GM21786 (cell line): ENCODE measurements around the gene GALR1.
"Not testable (repeated sequence)": the region's sequence is repeated elsewhere in the genome, so short reads cannot be mapped to it uniquely, and the experiment has no call there.

Experiments used
- ATAC-seq: cut with Tn5 transposase; IDR thresholded peaks from one replicate; pipeline ENCODE4 v1.9.1; 2021; ENCODE audit not compliant: unreplicated experiment

Gene GALR1

DNA sequence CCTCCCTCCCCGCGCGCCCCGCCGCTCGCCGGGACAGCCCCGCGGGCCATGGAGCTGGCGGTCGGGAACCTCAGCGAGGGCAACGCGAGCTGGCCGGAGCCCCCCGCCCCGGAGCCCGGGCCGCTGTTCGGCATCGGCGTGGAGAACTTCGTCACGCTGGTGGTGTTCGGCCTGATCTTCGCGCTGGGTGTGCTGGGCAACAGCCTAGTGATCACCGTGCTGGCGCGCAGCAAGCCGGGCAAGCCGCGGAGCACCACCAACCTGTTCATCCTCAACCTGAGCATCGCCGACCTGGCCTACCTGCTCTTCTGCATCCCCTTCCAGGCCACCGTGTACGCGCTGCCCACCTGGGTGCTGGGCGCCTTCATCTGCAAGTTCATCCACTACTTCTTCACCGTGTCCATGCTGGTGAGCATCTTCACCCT is 865 bp downstream of the GALR1 start:
- ATAC-seq: no peak

DNA sequence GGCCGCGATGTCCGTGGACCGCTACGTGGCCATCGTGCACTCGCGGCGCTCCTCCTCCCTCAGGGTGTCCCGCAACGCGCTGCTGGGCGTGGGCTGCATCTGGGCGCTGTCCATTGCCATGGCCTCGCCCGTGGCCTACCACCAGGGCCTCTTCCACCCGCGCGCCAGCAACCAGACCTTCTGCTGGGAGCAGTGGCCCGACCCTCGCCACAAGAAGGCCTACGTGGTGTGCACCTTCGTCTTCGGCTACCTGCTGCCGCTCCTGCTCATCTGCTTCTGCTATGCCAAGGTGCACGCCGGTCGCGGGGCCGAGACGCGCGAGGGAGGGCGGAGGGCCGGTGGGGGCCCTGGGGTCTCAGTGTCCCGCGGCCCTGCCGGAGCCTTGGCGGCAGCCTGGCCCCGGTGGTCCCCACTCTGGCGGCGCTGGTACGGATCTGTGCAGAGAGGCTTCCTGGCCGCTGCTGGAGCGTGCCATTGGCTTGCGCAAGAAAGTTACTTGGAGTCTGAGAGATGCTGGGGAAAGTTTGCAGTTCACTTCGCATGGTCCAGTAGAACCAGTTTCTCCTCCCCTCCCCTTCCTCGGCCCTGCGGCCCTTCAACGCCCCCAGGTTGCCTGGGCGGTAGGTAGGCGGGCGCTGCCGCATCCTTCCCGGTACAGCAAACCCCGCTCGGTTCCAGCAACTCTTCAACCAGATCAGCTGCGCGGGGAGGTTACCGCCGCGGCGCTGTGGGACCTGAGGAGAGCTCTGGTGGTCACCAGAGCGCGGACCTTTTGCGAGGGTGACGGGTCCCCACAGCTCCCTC is 1.5 kb downstream of the GALR1 start:
- no peak for ATAC-seq

DNA sequence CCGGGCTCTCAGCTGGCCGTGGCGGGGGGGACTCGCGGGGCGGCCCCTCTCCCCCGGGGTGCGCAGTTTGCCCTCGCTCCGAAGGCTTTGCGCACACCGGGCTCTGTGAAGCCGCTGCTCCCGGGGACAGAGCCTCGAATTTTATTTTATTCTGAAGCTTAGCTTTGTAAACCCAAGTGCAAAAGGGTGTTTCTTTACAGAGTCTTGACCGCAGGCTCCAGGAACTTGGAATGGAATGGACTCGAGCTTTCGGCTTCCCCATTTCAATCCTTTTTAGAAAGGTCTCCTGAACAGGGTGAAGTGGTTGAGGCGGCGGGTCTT is 2.0 kb downstream of the GALR1 start:
- no peak for ATAC-seq

DNA sequence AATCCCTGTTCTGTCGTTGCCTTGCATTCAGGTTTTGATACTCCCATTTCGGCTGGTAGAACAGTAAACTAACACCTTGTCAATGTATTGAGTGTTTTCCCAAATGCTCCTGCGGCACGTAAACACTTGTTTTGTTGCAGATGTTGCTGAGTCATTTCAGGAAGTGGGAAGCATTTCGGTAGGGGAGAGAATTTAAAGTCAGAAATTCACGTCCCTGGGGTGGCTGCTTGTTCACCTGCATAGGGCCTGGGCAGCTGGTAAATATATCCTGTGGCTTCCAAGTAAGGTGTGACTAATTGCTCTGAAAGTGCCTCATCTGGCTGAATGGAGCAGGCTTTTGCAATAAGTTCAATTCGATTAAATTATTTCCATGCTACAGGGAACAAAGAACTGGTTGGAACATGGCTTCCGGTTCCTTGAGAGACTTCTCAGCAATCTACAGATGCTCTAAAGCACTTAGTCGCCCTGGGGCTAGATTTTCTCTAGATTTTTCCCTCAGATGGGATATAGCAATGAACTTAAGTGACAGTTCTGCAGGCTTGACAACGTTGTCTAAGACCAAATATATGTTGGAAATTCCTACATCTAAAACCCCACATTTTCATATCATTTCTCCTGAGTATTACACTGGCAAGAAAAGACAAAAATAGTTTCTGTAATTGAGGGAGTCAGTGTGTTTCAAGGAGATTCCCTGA is 5.2 kb downstream of the GALR1 start:
- ATAC-seq: no peak

DNA sequence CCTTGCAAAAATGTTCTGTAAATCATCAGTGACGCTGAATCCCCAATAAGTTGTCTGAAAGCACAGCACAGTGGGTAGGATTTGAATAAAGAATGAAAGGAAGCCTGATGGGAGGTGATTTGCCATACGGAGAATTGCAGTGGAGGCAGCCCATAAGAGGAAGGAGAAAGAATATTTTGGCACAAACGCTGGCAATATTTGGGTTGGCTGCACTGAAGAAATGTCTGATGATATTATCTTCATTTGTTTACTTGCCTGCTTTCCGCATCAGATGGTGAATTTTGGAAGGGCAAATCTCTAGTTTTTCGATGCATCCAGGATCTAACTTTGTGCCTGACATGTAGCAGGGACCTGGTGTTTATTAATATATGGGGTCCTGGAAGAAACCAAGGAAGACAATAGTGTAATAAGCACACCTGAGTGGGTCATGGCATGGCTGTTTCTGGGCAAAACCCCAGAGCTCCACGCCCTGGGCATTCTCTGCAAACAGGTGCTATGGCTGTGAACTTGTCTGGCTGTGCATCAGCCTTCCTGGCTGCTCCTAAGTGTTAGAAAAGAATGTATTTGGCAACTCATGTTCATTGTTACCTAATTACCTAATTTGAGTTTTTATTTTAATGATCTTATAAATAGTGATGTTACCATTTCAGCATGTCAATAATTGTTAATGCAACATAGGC is 5.9 kb downstream of the GALR1 start:
- no peak for ATAC-seq

DNA sequence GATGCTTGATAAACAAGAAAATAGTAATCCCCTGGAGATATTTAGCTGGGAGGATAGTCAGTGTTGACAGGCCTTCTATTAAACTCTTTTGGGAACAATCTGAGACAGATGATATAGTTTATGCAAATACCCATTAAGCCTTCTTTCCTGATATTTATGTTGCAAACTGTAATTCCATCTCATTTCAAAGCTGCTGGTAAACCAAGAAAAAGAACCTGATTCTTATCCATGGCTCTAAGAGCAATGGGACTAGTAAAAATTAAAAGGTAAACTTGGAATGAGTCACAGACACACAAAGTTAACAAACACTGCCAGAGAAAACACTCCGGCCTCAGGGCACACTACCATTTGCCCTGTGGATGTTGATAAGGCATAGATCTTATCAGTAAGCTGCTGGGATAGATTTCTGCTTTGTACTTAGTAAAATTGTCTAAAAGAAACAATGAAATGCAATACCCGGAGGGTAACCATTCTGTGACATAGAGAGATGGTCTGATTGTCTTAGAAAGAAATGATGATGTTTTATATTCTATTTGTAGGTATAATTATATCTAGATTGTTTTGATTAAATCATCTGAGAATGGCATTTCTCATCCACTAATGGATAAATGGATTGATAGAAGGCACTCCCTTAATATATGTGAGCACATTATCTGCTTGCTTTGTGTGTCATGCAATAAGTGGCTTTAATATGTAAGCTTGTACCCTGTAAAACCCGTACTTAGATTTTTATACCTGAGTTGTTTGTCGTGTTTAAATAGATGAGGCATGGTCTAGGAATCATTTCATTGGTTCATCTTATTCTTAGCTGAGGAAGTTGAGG is 13.2 kb downstream of the GALR1 start:
- no peak for ATAC-seq

DNA sequence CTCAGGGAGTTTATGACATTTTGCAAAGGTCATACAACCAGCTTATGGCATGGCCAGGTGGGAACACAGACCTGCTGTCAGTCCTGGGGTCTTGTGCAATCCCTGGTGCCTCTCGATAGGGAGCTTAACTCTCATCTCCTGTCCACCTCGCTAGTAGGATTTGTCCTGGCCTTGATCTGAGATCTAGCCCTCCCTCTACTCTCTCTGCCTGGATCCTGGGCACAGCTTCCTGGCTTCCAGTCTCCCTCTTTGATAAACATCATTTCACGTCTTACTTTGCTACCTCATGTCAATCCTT is 13.8 kb downstream of the GALR1 start:
- ATAC-seq: no peak

DNA sequence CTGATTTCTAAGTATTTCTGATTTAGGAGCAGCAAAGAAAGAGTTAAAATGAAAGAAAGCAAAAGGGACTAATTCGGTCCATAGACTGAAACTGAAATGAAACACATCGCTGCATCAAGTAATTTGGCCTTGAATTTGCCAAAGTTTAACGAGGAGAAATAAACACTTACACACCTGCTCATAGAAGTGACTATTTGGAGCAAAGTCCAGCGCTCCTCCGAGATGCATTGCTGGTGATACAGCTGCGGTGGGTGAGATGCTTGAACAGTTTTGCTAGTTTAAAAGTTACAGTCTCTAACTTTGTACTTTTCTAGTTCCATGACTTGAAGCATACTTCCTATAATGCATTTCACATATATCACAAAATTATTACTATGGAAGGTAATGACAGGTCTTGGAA is 18.3 kb downstream of the GALR1 start:
- no peak for ATAC-seq

DNA sequence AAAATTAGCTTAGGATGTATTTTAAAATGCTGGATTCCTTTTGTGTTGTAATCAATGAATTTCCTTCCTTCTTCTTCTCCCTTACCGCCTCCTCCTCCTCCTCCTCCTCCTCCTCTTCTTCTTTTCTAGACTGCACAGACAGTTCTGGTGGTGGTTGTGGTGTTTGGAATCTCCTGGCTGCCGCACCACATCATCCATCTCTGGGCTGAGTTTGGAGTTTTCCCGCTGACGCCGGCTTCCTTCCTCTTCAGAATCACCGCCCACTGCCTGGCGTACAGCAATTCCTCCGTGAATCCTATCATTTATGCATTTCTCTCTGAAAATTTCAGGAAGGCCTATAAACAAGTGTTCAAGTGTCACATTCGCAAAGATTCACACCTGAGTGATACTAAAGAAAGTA is 18.8 kb downstream of the GALR1 start:
- ATAC-seq: no peak

DNA sequence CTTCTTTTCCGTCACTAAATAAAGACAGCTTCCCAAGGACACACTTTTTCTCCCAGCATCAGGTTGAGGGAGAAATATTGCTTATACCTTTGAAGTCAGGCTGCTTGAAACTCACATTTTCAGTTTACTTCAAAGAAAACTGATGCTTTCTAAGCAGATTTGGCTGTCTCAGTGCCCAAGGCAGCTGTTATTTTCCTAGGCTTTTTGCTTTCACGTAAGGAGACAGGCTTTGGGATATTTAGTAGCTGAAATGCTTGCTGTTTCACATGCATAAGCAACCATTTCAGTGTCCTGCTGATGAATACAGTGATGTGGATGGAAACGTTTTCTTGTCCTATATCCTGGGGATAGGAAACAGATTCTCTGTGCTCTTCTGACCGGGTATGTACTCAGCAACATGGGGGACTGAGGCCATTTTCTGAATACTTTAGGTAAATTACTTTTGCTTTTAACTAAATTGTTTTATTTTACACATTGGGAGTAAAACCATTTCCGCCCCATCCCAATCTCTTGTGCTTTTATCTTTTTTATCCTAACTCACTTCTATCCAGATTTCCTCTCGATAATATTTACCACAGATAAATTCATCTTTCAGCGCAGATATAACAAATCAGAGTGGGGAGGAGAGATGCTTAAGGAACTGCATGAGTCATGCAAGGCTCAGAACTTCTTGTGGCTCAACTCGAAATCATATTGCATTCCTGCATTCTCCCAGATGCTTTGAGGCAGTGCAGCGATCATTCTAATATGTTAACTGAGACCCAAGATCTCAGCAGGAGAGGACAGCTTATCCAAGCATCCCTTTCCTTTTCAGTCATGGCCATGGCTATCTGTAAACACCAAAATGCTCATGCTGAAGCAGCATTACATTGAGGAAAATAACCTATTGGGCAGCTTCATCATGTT is 22.2 kb downstream of the GALR1 start:
- no peak for ATAC-seq

DNA sequence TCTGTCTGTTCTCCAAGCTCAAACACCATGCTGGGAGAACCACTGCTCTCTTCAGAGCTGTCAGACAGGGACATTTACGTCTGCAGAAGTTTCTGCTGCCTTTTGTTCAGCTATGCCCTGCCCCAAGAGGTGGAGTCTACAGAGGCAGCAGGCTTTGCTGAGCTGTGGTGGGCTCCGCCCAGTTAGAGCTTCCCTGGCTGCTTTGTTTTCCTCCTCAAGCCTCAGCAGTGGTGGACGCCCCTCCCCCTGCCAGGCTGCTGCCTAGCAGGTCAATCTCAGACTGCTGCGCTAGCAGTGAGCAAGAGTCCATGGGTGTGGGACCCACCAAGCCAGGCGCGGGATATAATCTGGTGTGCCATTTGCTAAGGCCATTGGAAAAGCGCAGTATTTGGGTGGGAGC is 41.2 kb downstream of the GALR1 start:
- not testable (repeated sequence) for ATAC-seq

DNA sequence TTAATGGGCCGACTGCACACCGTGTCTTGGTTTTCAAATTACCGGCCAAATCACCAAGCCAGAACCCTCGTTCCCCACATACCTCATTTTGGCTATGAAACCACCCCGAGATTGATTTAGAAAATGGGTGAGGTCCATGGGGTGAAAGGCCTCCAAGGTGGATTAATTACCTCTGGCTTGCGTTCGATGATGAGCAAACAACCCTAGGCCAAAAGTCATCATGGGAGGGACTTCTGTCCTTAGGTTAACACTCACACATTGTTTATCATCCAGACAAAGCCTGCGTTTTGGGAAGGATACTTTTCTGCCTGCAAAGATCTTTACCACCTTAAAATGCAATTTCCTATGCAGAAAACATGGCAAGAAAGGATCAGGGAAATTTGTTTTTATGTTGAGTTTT is 48.5 kb downstream of the GALR1 start:
- no peak for ATAC-seq

DNA sequence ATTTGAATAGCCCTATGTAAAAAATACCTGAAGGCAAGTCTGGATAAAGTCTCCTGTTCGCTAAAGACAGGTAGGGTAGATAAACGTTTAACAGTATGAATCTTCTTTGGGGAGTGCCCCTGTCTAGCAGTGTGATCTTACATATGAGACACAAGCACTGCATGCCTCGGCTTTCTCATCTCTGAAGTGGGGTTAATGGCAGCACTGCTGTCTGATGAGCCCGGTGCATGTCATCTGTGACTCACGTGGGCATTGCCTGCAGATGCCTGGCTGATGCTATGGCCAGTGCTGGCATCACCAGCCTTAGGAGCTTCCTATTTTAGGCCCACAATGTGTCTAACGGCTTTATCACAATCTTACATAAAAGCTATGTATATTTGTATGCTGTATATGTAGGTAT is 50.1 kb downstream of the GALR1 start:
- ATAC-seq: no peak

DNA sequence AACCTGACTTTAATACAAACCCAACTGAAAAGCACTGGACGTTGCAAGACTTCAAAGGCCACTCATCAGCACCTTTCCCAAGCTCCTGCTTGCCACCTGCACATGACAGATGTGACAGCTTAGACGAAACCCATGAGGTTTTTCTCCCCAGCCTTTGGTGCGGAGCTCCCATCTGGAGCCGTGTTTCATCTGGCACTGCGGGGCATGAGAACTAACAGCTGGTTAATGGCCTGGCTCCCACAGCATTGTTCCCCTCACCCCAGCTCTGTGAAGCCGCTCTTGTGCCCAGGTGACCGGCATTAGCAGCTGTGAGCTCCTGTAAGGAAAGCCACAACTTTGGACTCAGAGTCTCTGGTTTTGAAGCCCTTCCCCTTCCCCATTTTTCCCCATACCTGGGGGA is 50.9 kb downstream of the GALR1 start:
- ATAC-seq: no peak

DNA sequence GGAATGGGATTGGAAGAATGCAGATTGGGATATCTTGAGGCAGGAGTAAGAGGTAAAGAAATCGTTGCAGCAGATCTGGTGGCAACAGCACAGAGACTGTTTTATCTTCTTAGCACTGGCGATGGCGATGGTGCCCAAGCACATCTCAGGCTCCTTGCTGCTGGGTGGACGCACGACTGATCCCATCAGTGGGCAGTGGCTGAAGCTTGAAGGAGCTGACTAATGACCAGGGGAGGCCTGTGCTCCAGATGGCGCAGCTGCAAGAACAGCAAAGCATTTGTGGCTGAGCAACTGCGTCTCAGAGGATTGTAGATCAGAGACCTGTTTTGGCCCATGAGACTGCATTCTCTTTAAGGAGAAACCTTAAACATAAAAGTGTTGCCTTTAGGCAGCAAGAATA is 54.6 kb downstream of the GALR1 start:
- no peak for ATAC-seq

DNA sequence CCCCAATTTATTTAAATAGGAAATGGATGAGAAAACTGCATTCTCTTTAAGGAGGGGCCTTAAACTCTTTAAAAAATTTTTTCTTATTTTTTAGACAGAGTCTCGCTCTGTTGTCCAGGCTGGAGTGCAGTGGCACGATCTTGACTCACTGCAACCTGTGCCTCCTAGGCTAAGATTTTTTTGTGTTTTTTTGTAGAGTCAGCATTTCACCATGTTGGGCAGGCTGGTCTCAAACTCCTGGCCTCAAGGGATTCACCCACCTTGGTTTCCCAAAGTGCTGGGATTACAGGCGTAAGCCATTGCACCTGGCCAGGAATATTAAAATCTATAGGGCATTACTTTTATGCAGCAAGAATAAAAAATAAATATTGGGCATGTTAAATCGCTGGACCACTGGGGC is 56.0 kb downstream of the GALR1 start:
- no peak for ATAC-seq

DNA sequence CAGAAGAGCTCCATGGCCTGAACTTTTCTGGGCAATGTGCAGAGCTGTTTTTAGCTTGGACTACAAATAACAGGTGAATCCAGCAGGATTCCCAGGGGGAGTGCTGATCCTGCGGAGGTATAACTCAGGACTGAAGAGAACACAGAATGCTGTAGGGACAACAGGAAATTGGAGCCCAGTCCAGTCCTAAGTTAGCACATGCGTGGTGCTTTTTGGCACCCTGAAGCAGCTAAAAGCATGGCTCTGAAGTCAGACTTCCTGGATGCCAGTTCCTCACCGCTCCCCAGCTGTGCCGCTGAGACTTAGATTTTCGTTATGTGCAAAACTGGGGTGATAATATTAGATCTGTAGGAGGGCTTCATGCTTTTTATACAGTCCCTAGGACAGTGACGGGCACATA is 58.6 kb downstream of the GALR1 start:
- no peak for ATAC-seq

DNA sequence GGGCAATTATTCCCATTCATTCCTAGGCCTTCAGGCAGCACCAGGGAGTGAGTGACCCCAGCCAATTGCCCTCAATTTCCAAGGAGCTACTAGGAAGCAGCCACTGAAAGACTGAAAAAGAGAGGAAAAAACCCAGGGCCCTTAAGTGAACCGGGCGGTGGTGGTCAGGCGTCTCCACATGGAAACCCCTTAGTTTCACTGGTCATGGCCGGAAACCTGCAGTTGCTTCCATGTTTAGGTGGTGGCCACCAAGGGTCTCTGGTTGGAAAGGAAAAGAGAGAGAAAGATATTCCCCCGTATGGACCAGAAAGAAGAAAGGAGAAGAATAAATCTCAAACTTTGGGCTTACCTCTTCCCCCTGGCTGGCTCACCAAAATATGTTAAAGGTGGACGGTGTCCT is 64.9 kb downstream of the GALR1 start:
- no peak for ATAC-seq

DNA sequence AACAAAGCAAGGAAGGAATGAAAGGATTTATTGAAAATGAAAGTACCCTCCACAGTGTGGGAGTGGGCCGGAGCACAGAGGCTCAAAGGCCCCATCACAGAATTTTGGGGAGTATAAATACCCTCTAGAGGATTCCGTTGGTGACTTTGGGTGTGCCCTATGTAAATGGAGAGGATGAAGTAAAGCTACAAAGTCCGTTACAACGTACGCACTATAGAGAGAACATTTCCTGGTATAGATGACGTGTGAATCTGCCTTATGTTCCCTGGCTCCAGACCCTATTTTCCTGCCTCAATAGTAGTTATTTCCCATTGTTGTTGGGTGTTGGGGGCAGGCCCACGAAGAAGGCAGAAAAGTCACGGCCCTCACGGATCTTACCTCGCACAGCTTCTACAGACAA is 65.3 kb downstream of the GALR1 start:
- ATAC-seq: no peak

DNA sequence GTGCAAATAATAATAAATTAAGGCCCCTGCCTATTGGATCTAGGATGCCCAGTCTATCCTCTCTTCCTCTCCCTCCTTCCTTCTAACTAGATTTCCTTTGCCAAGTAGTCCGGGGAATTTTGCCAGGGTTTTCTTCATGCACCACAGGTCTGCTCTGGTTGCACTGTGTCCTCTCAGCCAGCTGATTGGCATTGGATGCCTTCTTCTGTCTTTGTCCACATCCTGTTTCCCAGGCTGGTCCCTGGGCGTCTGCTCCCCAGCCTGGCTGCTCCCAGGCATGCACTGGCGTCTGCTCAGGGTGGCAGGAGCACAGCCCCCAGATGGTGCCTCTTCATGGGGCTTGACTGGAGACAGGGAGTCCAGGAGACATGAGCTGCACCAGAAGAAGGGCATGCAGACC is 66.4 kb downstream of the GALR1 start:
- ATAC-seq: no peak

DNA sequence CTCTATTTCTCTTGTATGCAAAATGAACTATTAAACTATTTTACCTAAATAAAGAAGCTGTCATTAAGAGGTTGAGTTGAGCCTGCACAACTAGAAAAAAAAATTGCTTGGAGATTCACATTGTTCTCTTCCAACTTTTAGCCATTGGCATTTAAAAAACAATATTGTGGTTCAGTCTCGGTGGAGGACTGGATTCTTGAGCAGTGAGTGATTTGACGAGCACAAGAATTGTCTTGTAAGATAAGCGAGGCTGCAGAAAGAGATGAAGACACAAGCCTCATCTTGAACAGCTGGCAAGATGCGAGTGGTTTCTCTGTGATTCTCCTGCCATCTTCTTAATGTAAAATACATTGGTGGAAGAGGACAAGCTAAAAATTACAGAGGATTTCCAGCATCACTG is 67.0 kb downstream of the GALR1 start:
- ATAC-seq: no peak
